ENCODE results near the gene PPIP5K1. TPM values are rescaled to one million over a fixed set of nuclear protein-coding genes. Genes with fewer than 3 reads are reported as not detected.

PPIP5K1 gene
- total and polyA plus RNA-seq, 2 of the 4 experiments (the other 2 are of a cell fraction): 12.7 to 14.2 TPM

GRCh38 chr15:43518197-43518761, 71.7 kb downstream of the PPIP5K1 start:
- in situ Hi-C loops (cut with MboI; ENCODE audit: low sequenced_read_pairs): no loop called here
- peaks cover 39% of the 10 kb centered on the region for H4K20me1 ChIP-seq (ENCODE audit: insufficient read depth, low read length)
- POLR2A ChIA-PET (ENCODE audit: unreplicated experiment): interaction anchor here (0.6 kb wide), 1 partner anchor 1310 kb away, joined by 3 read pairs; no protein-coding TSS in a partner anchor

More at GRCh38 chr15:43518197-43518761, 71.7 kb downstream of the PPIP5K1 start:
- H3K9ac ChIP-seq (ENCODE audit: low read depth, low read length): peak overlapping the region; percentile 83
- peak overlapping the region; percentile 72 for H3K27ac ChIP-seq (ENCODE audit: insufficient read depth, low read length)
- H2BK5ac ChIP-seq (ENCODE audit: low read depth, low read length, poor library complexity, severe bottlenecking): peak overlapping the region; percentile 92
- H3K4me1 ChIP-seq (ENCODE audit: control insufficient read depth, insufficient read depth, low read length): peaks cover 20% of the 10 kb centered on the region
- peak overlapping the region; percentile 99 for H3K23ac ChIP-seq (ENCODE audit: low read depth, low read length)
- H3K18ac ChIP-seq (ENCODE audit: low read depth, low read length): peak overlapping the region; percentile 68
- H2BK15ac ChIP-seq (ENCODE audit: low read depth, low read length): peak overlapping the region; percentile 91; the same call in 1 of the 3 replicates
- peak overlapping the region; percentile 100 for H3K4ac ChIP-seq (ENCODE audit: low read depth, low read length)
- TF ChIP-seq ELK1 (IDR thresholded peaks at IDR 0.05; ENCODE audit: borderline replicate concordance, low read depth, low read length) (no peak), RFX5 (IDR thresholded peaks at IDR 0.05; ENCODE audit: low read depth, low read length) (no peak), MAFK (IDR thresholded peaks at IDR 0.05; ENCODE audit: low read depth, low read length) (no peak), NFE2L2 (IDR thresholded peaks at IDR 0.05; ENCODE audit: low read depth, low read length) (peak; percentile 75), MAZ (IDR thresholded peaks at IDR 0.05; ENCODE audit: borderline replicate concordance, low read depth, low read length) (peak; percentile 94), RAD21 (IDR thresholded peaks at IDR 0.05; ENCODE audit: low read length) (no peak), MXI1 (IDR thresholded peaks at IDR 0.05; ENCODE audit: borderline replicate concordance, low read depth, low read length) (peak; percentile 50; the same call in 1 of the 2 replicates), CHD1 (IDR thresholded peaks at IDR 0.05; ENCODE audit: low read depth, low read length) (no peak), RCOR1 (IDR thresholded peaks at IDR 0.05; ENCODE audit: insufficient replicate concordance, low read length) (no peak), FOS (IDR thresholded peaks at IDR 0.05; ENCODE audit: low read depth, low read length) (no peak), USF2 (IDR thresholded peaks at IDR 0.05; ENCODE audit: low read depth, low read length) (no peak), CTCF (conservative IDR thresholded peaks at IDR 0.05; ENCODE audit: low read depth, low read length) (no peak), CEBPB (IDR thresholded peaks at IDR 0.05; ENCODE audit: low read depth, low read length) (no peak), BHLHE40 (IDR thresholded peaks at IDR 0.05; ENCODE audit: low read depth, low read length) (no peak)
- H2BK120ac ChIP-seq (ENCODE audit: low read depth, low read length): peak overlapping the region; percentile 88
- H2AK9ac ChIP-seq (replicated peaks; ENCODE audit: low read depth, low read length, poor library complexity): peak overlapping the region; percentile 100
- CTCF ChIA-PET: no interaction called here
- no peaks in the 10 kb centered on the region for H3K27me3 ChIP-seq (ENCODE audit: control insufficient read depth, insufficient read depth, low read length)
- H4K91ac ChIP-seq (ENCODE audit: insufficient read depth, low read depth, low read length): peak overlapping the region; percentile 95
- intact Hi-C loops (cut with micrococcal nuclease): loop anchor here (1.0 to 10.0 kb wide), 2 partner anchors 77 to 257 kb away; partner anchors contain the start of gene ELL3
- dilution Hi-C loops (cut with HindIII; ENCODE audit: low sequenced_read_pairs, unreplicated experiment): no loop called here
- peak overlapping the region; percentile 51 to 97; a peak in 3 of 4 replicates for H4K8ac ChIP-seq (ENCODE audit: low read depth in 2 of 2, low read length in 2 of 2)
- peaks cover 33 to 76% of the 10 kb centered on the region in 2 experiments for H3K79me1 ChIP-seq (ENCODE audit: low read depth in 1 of 2, low read length in 2 of 2)
- H3K14ac ChIP-seq (replicated peaks; ENCODE audit: low read depth, low read length): peak overlapping the region; percentile 100
- H3K56ac ChIP-seq (ENCODE audit: extremely low read depth, insufficient read depth, low read length): peak overlapping the region; percentile 98
- H3K4me2 ChIP-seq (ENCODE audit: low read depth, low read length): peak overlapping the region; percentile 75
- H4K5ac ChIP-seq (ENCODE audit: low read depth, low read length): peak overlapping the region; percentile 20
- peak overlapping the region; percentile 79 for H3K4me3 ChIP-seq (ENCODE audit: insufficient read depth, low read depth, low read length)
- peak overlapping the region; percentile 90 for H2AFZ ChIP-seq (replicated peaks; ENCODE audit: low read length, poor library complexity)
- H3K36me3 ChIP-seq (ENCODE audit: control insufficient read depth, insufficient read depth, low read length): peaks cover 27% of the 10 kb centered on the region
- BruUV-seq (replicated peaks): no TSS peak
- 0% methylated on average over 2 of the region's 18 CpGs; no CpG with 5 or more reads in 1 of the 2 experiments for WGBS, 2 experiments (ENCODE audit: extremely low coverage in 2 of 2, insufficient read length in 1 of 2)
- peak overlapping the region; percentile 83; the same call in 1 of the 2 replicates for H2BK20ac ChIP-seq (ENCODE audit: low read depth, low read length)
- DNase-seq: peak; percentile 63
- peaks cover 36% of the 10 kb centered on the region for H3K9me1 ChIP-seq (ENCODE audit: insufficient read depth, low read length)
- H2AK5ac ChIP-seq (ENCODE audit: low read depth, low read length): peak overlapping the region; percentile 100
- ATAC-seq (ENCODE audit: low read depth): peak; percentile 46
- H3K9me3 ChIP-seq (ENCODE audit: control insufficient read depth, insufficient read depth, low read length): no peaks in the 10 kb centered on the region
